HEK293 (cell line): ENCODE data around the gene RGS13.
A peak's percentile ranks its signal among the peaks of the same experiment; 100 is the strongest.

Experiments used
- CTCF ChIA-PET: fragments of 350-600 bp; formaldehyde crosslinking; extraction: SDS; loops from one replicate; lab custom pipeline; 2021; ENCODE audit warnings: antibody characterized with exemption; lab: Yijun Ruan, JAX
- POLR2A ChIA-PET: fragments of 300-600 bp; formaldehyde crosslinking; extraction: SDS; loops from one replicate; lab custom pipeline; 2020; ENCODE audit warnings: antibody characterized with exemption, inconsistent platforms; lab: Yijun Ruan, JAX
- H3K27ac ChIP-seq: fragments of 200-500 bp; sonication (Bioruptor generic); 2 replicates; pipeline ENCODE4 v1.5.1; 2014; ENCODE audit warnings: low read depth, low read length, control low read depth, inconsistent platforms; ENCODE audit errors: extremely low read depth
- H3K36me3 ChIP-seq, 2 experiments: fragments of 200-500 bp in 1 of 2; sonication (Bioruptor generic) in 1 of 2; 1 replicate in 1 of 2; 2 replicates in 1 of 2; pipeline ENCODE4 v1.5.1; 2014 to 2017; ENCODE audit warnings: inconsistent platforms in 2 of 2, low read length in 2 of 2; ENCODE audit not compliant: control insufficient read depth in 2 of 2, insufficient read depth in 1 of 2
- H3K4me1 ChIP-seq: fragments of 200-500 bp; sonication (Bioruptor generic); 2 replicates; pipeline ENCODE4 v1.5.1; 2014; ENCODE audit warnings: mild to moderate bottlenecking, low read length, inconsistent platforms; ENCODE audit not compliant: control insufficient read depth, insufficient read depth
- H3K4me3 ChIP-seq: 2 replicates; pipeline ENCODE4 v1.5.1; 2011; ENCODE audit warnings: low read depth, mild to moderate bottlenecking, control low read depth, low read length, moderate library complexity
- H3K9me3 ChIP-seq: fragments of 200-500 bp; sonication (Bioruptor generic); 2 replicates; pipeline ENCODE4 v1.5.1; 2014; ENCODE audit warnings: low read depth, low read length, inconsistent platforms; ENCODE audit not compliant: control insufficient read depth, insufficient read depth
- ELK4 ChIP-seq: IDR thresholded peaks from 2 replicates; pipeline ENCODE4 v1.6.1; 2011; ENCODE audit warnings: mild to moderate bottlenecking, low read depth, low read length, borderline replicate concordance
- PRDM10 ChIP-seq: fragments of 450-650 bp; formaldehyde crosslinking; IDR thresholded peaks from 2 replicates; pipeline ENCODE4 v1.5.1; 2016; ENCODE audit warnings: missing biosample characterization, missing genetic modification characterization
- SCRT1 ChIP-seq: fragments of 450-650 bp; formaldehyde crosslinking; IDR thresholded peaks from 2 replicates; pipeline ENCODE4 v1.5.1; 2016; ENCODE audit warnings: missing biosample characterization, missing genetic modification characterization, borderline replicate concordance
- TCF7L2 ChIP-seq: IDR thresholded peaks from 2 replicates; pipeline ENCODE4 v1.6.1; 2011; ENCODE audit warnings: low read depth, mild to moderate bottlenecking, inconsistent platforms, low read length, moderate library complexity, borderline replicate concordance
- TSHZ1 ChIP-seq: fragments of 450-650 bp; formaldehyde crosslinking; IDR thresholded peaks from 2 replicates; pipeline ENCODE4 v1.5.1; 2016; ENCODE audit warnings: missing biosample characterization, missing genetic modification characterization, borderline replicate concordance
- WT1 ChIP-seq: fragments of 450-650 bp; formaldehyde crosslinking; IDR thresholded peaks from 2 replicates; pipeline ENCODE4 v1.5.1; 2016; ENCODE audit warnings: missing biosample characterization, missing genetic modification characterization
- ZFHX2 ChIP-seq: fragments of 450-650 bp; formaldehyde crosslinking; conservative IDR thresholded peaks from 2 replicates; pipeline ENCODE4 v1.5.1; 2016; ENCODE audit warnings: missing biosample characterization, missing genetic modification characterization
- ZNF169 ChIP-seq: fragments of 450-650 bp; formaldehyde crosslinking; IDR thresholded peaks from 2 replicates; pipeline ENCODE4 v1.5.1; 2016; ENCODE audit warnings: missing biosample characterization, missing genetic modification characterization
- ZNF341 ChIP-seq: fragments of 450-650 bp; formaldehyde crosslinking; IDR thresholded peaks from 2 replicates; pipeline ENCODE4; 2016; ENCODE audit warnings: low read depth, missing biosample characterization, missing genetic modification characterization
- ZNF433 ChIP-seq: fragments of 450-650 bp; formaldehyde crosslinking; IDR thresholded peaks from 2 replicates; pipeline ENCODE4 v1.5.1; 2016; ENCODE audit warnings: missing biosample characterization, missing genetic modification characterization, low read depth
- ZNF544 ChIP-seq: fragments of 450-650 bp; formaldehyde crosslinking; IDR thresholded peaks from 2 replicates; pipeline ENCODE4 v1.5.0; 2017; ENCODE audit warnings: missing biosample characterization, missing genetic modification characterization
- ZNF571 ChIP-seq: fragments of 450-650 bp; formaldehyde crosslinking; IDR thresholded peaks from 2 replicates; pipeline ENCODE4 v1.5.0; 2017; ENCODE audit warnings: missing biosample characterization, missing genetic modification characterization
- ZNF580 ChIP-seq: fragments of 450-650 bp; formaldehyde crosslinking; IDR thresholded peaks from 2 replicates; pipeline ENCODE4 v1.5.1; 2016; ENCODE audit warnings: missing biosample characterization, missing genetic modification characterization
- ZNF658 ChIP-seq: fragments of 450-650 bp; formaldehyde crosslinking; IDR thresholded peaks from 2 replicates; pipeline ENCODE4; 2016; ENCODE audit warnings: missing biosample characterization, missing genetic modification characterization
- ZNF747 ChIP-seq: fragments of 450-650 bp; formaldehyde crosslinking; IDR thresholded peaks from 2 replicates; pipeline ENCODE4 v1.5.1; 2016; ENCODE audit warnings: missing biosample characterization, missing genetic modification characterization
- ZNF768 ChIP-seq: fragments of 450-650 bp; formaldehyde crosslinking; IDR thresholded peaks from 2 replicates; pipeline ENCODE4 v1.5.1; 2018; ENCODE audit warnings: missing biosample characterization, mild to moderate bottlenecking, missing genetic modification characterization
- ZSCAN18 ChIP-seq: fragments of 450-650 bp; formaldehyde crosslinking; IDR thresholded peaks from 2 replicates; pipeline ENCODE4 v1.5.1; 2016; ENCODE audit warnings: missing biosample characterization, missing genetic modification characterization

Gene RGS13

GRCh38 chr1:192627901-192628300 is 8.0 kb upstream of the RGS13 start:
- no peak overlapping the region for H3K4me3 ChIP-seq
- H3K4me1 ChIP-seq, result 0 out of 2 replicates have a peak, but pooled peaks cover 3% of the 10 kb centered on the region
- no peak overlapping the region for H3K27ac ChIP-seq
- CTCF ChIA-PET, result no interaction called here
- TF ChIP-seq TSHZ1 (tag by site-specific recombination), result no peak
- TF ChIP-seq ZNF433 (tag by site-specific recombination), result no peak
- no peak for TF ChIP-seq ZNF169 (tag by site-specific recombination)
- no peak for TF ChIP-seq SCRT1 (tag by site-specific recombination)
- no peak for TF ChIP-seq ZSCAN18 (tag by site-specific recombination)
- TF ChIP-seq ZNF571, result no peak
- no peak for TF ChIP-seq PRDM10
- TF ChIP-seq ZNF747, result no peak
- no peak for TF ChIP-seq WT1
- TF ChIP-seq ZNF544, result no peak
- no peak for TF ChIP-seq ELK4
- no peak for TF ChIP-seq ZNF768 (tag by site-specific recombination)
- no peak for TF ChIP-seq ZFHX2 (tag by site-specific recombination)
- TF ChIP-seq ZNF341 (tag by site-specific recombination), result no peak
- no peak for TF ChIP-seq ZNF580 (tag by site-specific recombination)
- TF ChIP-seq, all 188 proteins: peak for 0
- POLR2A ChIA-PET, result no interaction called here
- no peaks in the 10 kb centered on the region for H3K36me3 ChIP-seq
- H3K9me3 ChIP-seq, result no peaks in the 10 kb centered on the region

GRCh38 chr1:192628396-192629057 is 7.4 kb upstream of the RGS13 start:
- TF ChIP-seq ZNF658 (tag by site-specific recombination) (no peak), TCF7L2 (peak; percentile 31; the same call in 1 of the 2 replicates)
- TF ChIP-seq, all 188 proteins: peak for 1
- ChIA-PET CTCF (no interaction called here), POLR2A (no interaction called here)
- H3K4me3 ChIP-seq, result no peak overlapping the region
- H3K36me3 ChIP-seq, result no peaks in the 10 kb centered on the region
- 0 out of 2 replicates have a peak, but pooled peaks cover 3% of the 10 kb centered on the region for H3K4me1 ChIP-seq
- H3K27ac ChIP-seq, result no peak overlapping the region
- H3K9me3 ChIP-seq, result no peaks in the 10 kb centered on the region
